SU-DHL-6 (cell line): Measurements from ENCODE around the gene CBS.
"Not testable (repeated sequence)": the region's sequence is repeated elsewhere in the genome, so short reads cannot be mapped to it uniquely, and the experiment has no call there.

Experiments
- H2AFZ ChIP-seq: fragments of 200-600 bp; sonication (generic); 2 replicates; pipeline ENCODE4 v1.6.1; 2014; ENCODE audit warnings: low read depth, mild to moderate bottlenecking, moderate library complexity, mixed read lengths, antibody characterized with exemption, low read length; ENCODE audit not compliant: severe bottlenecking
- H3F3A ChIP-seq: fragments of 200-600 bp; shearing (Covaris generic); 2 replicates; pipeline ENCODE4 v1.6.0; 2016; ENCODE audit warnings: antibody characterized with exemption, mild to moderate bottlenecking; ENCODE audit not compliant: insufficient read depth
- H3K27ac ChIP-seq: fragments of 200-600 bp; sonication (generic); 2 replicates; pipeline ENCODE4 v1.5.1; 2016; ENCODE audit warnings: low read depth, mild to moderate bottlenecking, low read length, moderate library complexity, mixed read lengths
- H3K27me3 ChIP-seq: fragments of 200-600 bp; sonication (generic), shearing (Covaris generic); 2 replicates; pipeline ENCODE4 v1.6.0; 2014; ENCODE audit warnings: mild to moderate bottlenecking, low read length
- H3K36me3 ChIP-seq: fragments of 200-600 bp; sonication (generic); 2 replicates; pipeline ENCODE4 v1.6.1; 2014; ENCODE audit warnings: mild to moderate bottlenecking, low read length, mixed read lengths
- H3K4me2 ChIP-seq: fragments of 300-600, 200-600 bp; shearing (Covaris generic), sonication (generic); 2 replicates; pipeline ENCODE4 v1.6.0; 2014; ENCODE audit warnings: low read length, low read depth, mild to moderate bottlenecking; ENCODE audit not compliant: poor library complexity, severe bottlenecking
- H3K4me3 ChIP-seq: fragments of 200-600 bp; sonication (generic); 2 replicates; pipeline ENCODE4 v1.5.1; 2014; ENCODE audit warnings: antibody characterized with exemption, low read length, mild to moderate bottlenecking, mixed read lengths; ENCODE audit not compliant: insufficient read depth, poor library complexity, severe bottlenecking
- H3K79me2 ChIP-seq: fragments of 200-600 bp; sonication (generic); 2 replicates; pipeline ENCODE4 v1.6.1; 2014; ENCODE audit warnings: mild to moderate bottlenecking, low read length, moderate library complexity; ENCODE audit not compliant: insufficient read depth
- H3K9ac ChIP-seq: fragments of 200-600 bp; sonication (generic); 2 replicates; pipeline ENCODE4 v1.7.0; 2014; ENCODE audit warnings: mild to moderate bottlenecking, low read length
- H3K9me2 ChIP-seq: fragments of 200-600 bp; sonication (generic); replicated peaks from 2 replicates; pipeline ENCODE4 v1.6.1; 2014; ENCODE audit warnings: low read length; ENCODE audit not compliant: insufficient read depth
- H3K9me3 ChIP-seq: fragments of 200-600 bp; sonication (generic); 2 replicates; pipeline ENCODE4 v1.6.1; 2014; ENCODE audit warnings: low read length, mixed read lengths; ENCODE audit not compliant: insufficient read depth
- H4K20me1 ChIP-seq: fragments of 200-600 bp; sonication (generic); 2 replicates; pipeline ENCODE4 v1.6.1; 2014; ENCODE audit warnings: low read depth, mild to moderate bottlenecking, antibody characterized with exemption, low read length, moderate library complexity, mixed read lengths
- CTCF ChIP-seq: fragments of 200-600 bp; sonication (generic); IDR thresholded peaks from one replicate; pipeline ENCODE4 v1.5.1; 2017; ENCODE audit warnings: antibody characterized with exemption, mild to moderate bottlenecking, low read length, moderate library complexity; ENCODE audit not compliant: insufficient read depth, poor library complexity, severe bottlenecking
- EZH2phosphoT487 ChIP-seq: fragments of 200-600 bp; sonication (generic), shearing (Covaris generic); conservative IDR thresholded peaks from 2 replicates; pipeline ENCODE4 v1.6.1; 2018; ENCODE audit warnings: mild to moderate bottlenecking, antibody characterized with exemption, low read length, moderate library complexity, mixed read lengths

CBS gene

GRCh38 chr21:43038659-43039044, 37.0 kb downstream of the CBS start:
- H3K36me3 ChIP-seq, H3K27me3 ChIP-seq, H2AFZ ChIP-seq, H3F3A ChIP-seq, H3K4me2 ChIP-seq, H3K27ac ChIP-seq, H3K9ac ChIP-seq, H3K4me3 ChIP-seq, H3K79me2 ChIP-seq, H4K20me1 ChIP-seq, H3K9me3 ChIP-seq, H3K9me2 ChIP-seq: not testable (repeated sequence)

- not testable (repeated sequence) for H3F3A ChIP-seq, H3K9me2 ChIP-seq, H3K9ac ChIP-seq, H3K4me2 ChIP-seq, H3K9me3 ChIP-seq, H2AFZ ChIP-seq, H3K27ac ChIP-seq, H3K79me2 ChIP-seq, H3K4me3 ChIP-seq, H3K27me3 ChIP-seq, H4K20me1 ChIP-seq, H3K36me3 ChIP-seq
Measured at GRCh38 chr21:43037918-43038658, 37.5 kb downstream of the CBS start.

- H3K4me3 ChIP-seq, H3K36me3 ChIP-seq, H3K27ac ChIP-seq, H4K20me1 ChIP-seq, H3F3A ChIP-seq, H3K9ac ChIP-seq, H3K27me3 ChIP-seq, H3K9me2 ChIP-seq, H3K4me2 ChIP-seq, H2AFZ ChIP-seq, H3K79me2 ChIP-seq, H3K9me3 ChIP-seq: not testable (repeated sequence)
Measured at GRCh38 chr21:43036889-43037288, 38.7 kb downstream of the CBS start.

GRCh38 chr21:43034826-43035225, 40.8 kb downstream of the CBS start:
- no peaks in the 10 kb centered on the region for H3K79me2 ChIP-seq
- no peak overlapping the region for H3K9ac ChIP-seq
- H3K4me3 ChIP-seq: no peak overlapping the region
- H4K20me1 ChIP-seq: no peaks in the 10 kb centered on the region
- no peaks in the 10 kb centered on the region for H3K9me2 ChIP-seq
- no peak overlapping the region for H3K27ac ChIP-seq
- H3K9me3 ChIP-seq: no peaks in the 10 kb centered on the region
- no peaks in the 10 kb centered on the region for H3F3A ChIP-seq
- no peak for TF ChIP-seq EZH2phosphoT487
- TF ChIP-seq CTCF: no peak
- no peaks in the 10 kb centered on the region for H3K36me3 ChIP-seq
- H3K27me3 ChIP-seq: no peaks in the 10 kb centered on the region
- no peak overlapping the region for H2AFZ ChIP-seq
- H3K4me2 ChIP-seq: no peak overlapping the region

- TF ChIP-seq CTCF (no peak), EZH2phosphoT487 (no peak)
- H3K27ac ChIP-seq: no peak overlapping the region
- H3K79me2 ChIP-seq: no peaks in the 10 kb centered on the region
- no peak overlapping the region for H3K9ac ChIP-seq
- no peaks in the 10 kb centered on the region for H3K27me3 ChIP-seq
- no peak overlapping the region for H2AFZ ChIP-seq
- no peak overlapping the region for H3K4me3 ChIP-seq
- no peak overlapping the region for H3K4me2 ChIP-seq
- H3K9me2 ChIP-seq: no peaks in the 10 kb centered on the region
- no peaks in the 10 kb centered on the region for H3F3A ChIP-seq
- H4K20me1 ChIP-seq: no peaks in the 10 kb centered on the region
- H3K36me3 ChIP-seq: no peaks in the 10 kb centered on the region
- H3K9me3 ChIP-seq: no peaks in the 10 kb centered on the region
Measured at GRCh38 chr21:43034101-43034500, 41.5 kb downstream of the CBS start.
